NCI-H524 treated with DMSO at 0.1 percent for 48 hours (cell line): ENCODE data around the gene CLEC16A.
A peak's percentile ranks its signal among the peaks of the same experiment; 100 is the strongest.

Experiments
- DNase-seq: peaks from one replicate; lab custom pipeline; 2025; lab: John Stamatoyannopoulos, UW

Gene CLEC16A

GRCh38 chr16:11161974-11162373 lies 217.6 kb downstream of the CLEC16A start:
- DNase-seq: no peak

GRCh38 chr16:11162586-11163268 lies 218.4 kb downstream of the CLEC16A start:
- DNase-seq: peak; percentile 35

GRCh38 chr16:11163761-11164261 lies 219.4 kb downstream of the CLEC16A start:
- no peak for DNase-seq

- no peak for DNase-seq
These were observed 220.3 kb downstream of the CLEC16A start for GRCh38 chr16:11164482-11165270.

- DNase-seq: no peak
These were observed 221.0 kb downstream of the CLEC16A start for GRCh38 chr16:11165349-11165748.

- no peak for DNase-seq
These were observed 221.7 kb downstream of the CLEC16A start for GRCh38 chr16:11165894-11166665.

GRCh38 chr16:11167581-11167980 lies 223.2 kb downstream of the CLEC16A start:
- DNase-seq: no peak

- peak; percentile 97 for DNase-seq
These were observed 224.2 kb downstream of the CLEC16A start for GRCh38 chr16:11168386-11169051.

GRCh38 chr16:11169641-11170040 lies 225.3 kb downstream of the CLEC16A start:
- peak; percentile 66 for DNase-seq

GRCh38 chr16:11170201-11170600 lies 225.8 kb downstream of the CLEC16A start:
- no peak for DNase-seq

- DNase-seq: no peak
These were observed 226.5 kb downstream of the CLEC16A start for GRCh38 chr16:11170696-11171447.

GRCh38 chr16:11171448-11171709 lies 227.0 kb downstream of the CLEC16A start:
- DNase-seq: no peak

- DNase-seq: no peak
These were observed 227.5 kb downstream of the CLEC16A start for GRCh38 chr16:11171757-11172299.

GRCh38 chr16:11173426-11173825 lies 229.1 kb downstream of the CLEC16A start:
- DNase-seq: no peak

- no peak for DNase-seq
These were observed 229.8 kb downstream of the CLEC16A start for GRCh38 chr16:11174141-11174540.

GRCh38 chr16:11175106-11175786 lies 230.9 kb downstream of the CLEC16A start:
- DNase-seq: no peak

- DNase-seq: no peak
These were observed 231.5 kb downstream of the CLEC16A start for GRCh38 chr16:11175787-11176341.

- DNase-seq: no peak
These were observed 233.3 kb downstream of the CLEC16A start for GRCh38 chr16:11177578-11178160.

- DNase-seq: no peak
These were observed 234.1 kb downstream of the CLEC16A start for GRCh38 chr16:11178424-11178823.

- no peak for DNase-seq
These were observed 235.2 kb downstream of the CLEC16A start for GRCh38 chr16:11179574-11179973.
